IPS DF 4.7 (cell line): ENCODE data around the gene ERFE.
"Not testable (repeated sequence)": the region's sequence is repeated elsewhere in the genome, so short reads cannot be mapped to it uniquely, and the experiment has no call there.

Source experiments
- DNase-seq: peaks from one replicate; pipeline ENCODE4 v3.0.0-alpha.2; 2013; ENCODE audit warnings: low spot score; ENCODE audit errors: extremely low read depth

Gene ERFE

GRCh38 chr2:238167344-238167715 lies 8.6 kb downstream of the ERFE start:
- DNase-seq = no peak

GRCh38 chr2:238167761-238168160 lies 9.0 kb downstream of the ERFE start:
- DNase-seq = no peak

GRCh38 chr2:238168196-238169047 lies 9.7 kb downstream of the ERFE start:
- DNase-seq = no peak

DNA sequence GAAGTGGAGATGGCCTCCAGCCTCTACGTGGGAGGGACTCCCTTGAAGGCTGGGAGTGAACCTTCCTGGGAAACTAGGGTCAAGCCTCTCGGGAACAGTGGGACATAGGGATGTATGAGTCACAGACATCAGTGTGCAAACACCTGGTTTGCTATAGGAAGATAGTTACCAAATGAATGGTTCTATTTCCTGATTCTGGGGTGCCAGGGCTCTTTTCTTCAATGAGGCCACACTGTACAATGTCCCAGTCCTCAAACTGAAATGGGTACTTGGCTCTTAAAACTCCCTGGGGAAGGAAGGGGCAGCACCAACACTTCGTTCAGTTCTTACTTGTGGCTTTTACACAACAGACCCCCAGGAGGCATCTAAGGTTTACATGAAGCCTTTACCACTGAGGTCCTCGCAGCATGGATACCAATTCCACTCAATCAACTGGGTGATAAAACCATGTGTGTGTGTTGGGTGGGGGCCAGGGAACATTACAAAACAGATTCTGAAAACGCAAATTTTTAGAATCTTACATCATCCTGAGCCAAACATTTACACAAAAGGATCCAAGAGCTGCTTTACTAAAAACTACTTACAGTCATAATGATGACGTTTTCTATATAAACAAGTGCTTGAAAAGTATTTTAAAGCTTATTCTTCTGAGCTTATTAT lies 10.4 kb downstream of the ERFE start:
- no peak for DNase-seq

DNA sequence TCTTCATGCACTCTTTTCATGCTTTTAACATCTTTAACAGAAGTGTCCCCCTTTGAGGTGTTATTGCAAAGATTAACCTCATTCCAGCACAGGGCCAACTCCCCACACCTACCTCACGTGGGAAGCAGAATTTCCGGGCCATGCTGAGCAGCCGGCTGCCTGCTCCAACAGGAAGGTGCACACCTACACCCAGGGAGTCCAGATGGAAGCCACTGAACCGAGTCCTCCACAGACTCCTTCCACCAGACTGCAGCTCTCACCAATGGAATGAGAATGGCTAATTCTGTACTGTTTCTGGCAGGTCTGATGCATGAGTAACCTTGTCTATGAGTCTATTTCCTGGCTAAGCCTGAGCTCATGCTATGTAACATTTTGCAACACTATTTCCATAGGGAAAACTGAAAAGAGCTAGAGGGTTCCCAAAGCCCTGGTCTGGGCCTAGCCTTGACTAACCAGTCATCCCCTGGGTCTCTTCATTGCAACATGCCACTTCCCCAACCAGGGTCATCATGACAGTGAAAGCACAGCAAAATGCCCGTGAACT lies 11.0 kb downstream of the ERFE start:
- DNase-seq = no peak

DNA sequence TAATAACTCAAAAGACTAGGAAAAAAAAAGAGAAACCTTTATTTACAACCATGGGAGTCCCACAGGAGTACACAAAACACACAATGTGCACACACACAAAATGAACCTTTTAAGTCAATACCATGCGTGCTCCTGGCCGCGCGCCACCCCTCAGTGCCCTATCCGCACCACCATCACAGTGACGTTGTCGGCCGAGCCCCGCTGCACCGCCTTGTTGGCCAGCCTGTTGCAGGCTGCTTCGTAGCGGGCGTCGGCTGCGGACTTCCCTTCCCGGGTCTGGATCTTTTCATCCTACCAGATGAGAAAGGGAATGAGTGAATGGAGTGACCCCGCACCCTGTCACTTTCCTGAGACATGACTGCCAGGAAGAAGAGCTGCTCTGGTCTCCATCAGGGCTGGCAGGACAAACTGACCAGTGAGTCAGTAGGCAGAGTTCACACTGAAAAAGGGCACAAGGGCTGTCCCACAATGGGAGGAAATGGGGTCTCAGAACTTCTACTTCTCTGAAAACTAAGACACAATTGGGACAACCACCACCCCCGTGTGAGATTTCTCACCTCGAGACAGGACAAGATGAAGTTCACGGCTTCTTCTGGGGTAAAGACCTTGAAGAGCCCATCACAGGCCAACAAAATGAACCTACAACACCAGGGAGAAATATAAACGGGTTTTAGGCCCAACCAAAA lies 11.8 kb downstream of the ERFE start:
- no peak for DNase-seq

DNA sequence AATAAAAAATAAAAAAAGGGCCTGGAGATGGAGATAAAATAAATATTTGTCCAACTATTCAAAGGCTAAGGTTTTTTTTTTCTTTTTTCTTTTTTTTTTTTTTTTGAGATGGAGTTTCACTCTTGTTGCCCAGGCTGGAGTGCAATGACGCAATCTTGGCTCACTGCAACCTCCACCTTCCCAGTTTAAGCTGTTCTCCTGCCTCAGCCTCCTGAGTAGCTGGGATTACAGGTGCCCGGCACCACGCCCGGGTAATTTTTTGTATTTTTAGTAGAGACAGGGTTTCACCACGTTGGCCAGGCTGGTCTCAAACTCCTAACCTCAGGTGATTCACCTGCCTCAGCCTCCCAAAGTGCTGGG lies 12.3 kb downstream of the ERFE start:
- DNase-seq = not testable (repeated sequence)

DNA sequence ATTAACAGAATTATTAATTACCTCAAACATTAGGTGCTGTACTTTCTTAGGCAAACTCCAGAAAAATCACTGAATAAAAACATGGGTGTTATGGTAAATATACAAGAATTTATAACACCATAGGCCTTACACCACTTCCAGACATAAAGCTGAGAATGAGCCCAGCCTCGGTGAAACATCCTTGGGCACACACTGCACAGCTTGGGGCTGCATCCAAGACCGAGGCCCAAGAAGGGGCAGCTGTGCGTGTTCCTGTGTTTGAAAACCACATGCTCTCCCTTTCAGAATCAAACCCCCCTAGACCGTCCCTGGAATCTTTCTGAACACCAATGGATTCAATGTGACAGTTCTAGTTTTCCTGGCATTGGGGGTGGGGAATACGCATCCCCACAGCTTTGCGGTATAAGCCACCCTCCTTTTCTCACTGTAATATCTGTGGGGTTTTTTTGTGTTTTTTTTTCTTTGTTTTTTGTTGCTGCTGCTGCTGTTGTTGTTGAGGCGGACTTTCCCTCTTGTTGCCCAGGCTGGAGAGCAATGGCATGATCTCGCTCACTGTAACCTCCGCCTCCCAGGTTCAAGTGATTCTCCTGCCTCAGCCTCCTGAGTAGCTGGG lies 12.9 kb downstream of the ERFE start:
- no peak for DNase-seq

- no peak for DNase-seq
Observed at GRCh38 chr2:238172439-238172838, 13.7 kb downstream of the ERFE start.

DNA sequence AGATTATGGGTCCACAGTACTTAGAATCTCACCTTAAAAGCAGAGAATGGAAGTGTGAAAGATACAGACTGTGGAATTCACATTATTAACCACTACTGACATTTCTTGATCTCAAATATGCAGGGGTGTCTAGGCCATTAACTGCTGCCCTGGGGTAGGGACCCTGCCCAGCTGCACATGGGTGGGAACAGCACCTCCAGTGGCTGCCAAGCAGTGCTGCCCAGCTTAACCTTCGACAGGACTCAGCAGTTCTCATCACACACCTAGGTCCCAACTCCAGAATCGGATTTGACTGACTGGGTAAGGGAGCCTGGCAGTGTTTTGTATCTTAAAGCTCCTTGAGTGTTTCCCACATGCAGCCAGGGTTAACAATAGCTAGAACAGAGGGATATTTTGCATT lies 14.9 kb downstream of the ERFE start:
- DNase-seq = no peak

DNA sequence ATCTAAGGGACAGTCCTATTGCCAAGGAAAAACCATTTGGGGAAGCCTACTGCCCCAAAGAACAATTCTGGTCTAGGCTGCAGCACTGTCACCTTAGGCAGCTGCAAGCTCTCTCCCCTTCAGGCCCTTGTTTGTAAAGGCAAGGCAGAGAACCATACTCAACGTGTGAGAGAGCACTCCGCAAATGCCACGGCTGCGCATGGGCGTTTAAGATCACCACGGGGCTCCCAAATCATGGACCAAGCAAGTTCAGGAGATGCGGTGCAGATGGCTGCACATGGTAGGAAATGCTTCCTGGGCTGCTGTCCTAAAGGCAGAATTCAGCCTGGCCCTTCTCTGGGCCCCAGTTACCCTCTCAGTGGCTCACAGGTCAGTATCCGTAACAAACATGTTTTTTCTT lies 15.5 kb downstream of the ERFE start:
- no peak for DNase-seq

DNA sequence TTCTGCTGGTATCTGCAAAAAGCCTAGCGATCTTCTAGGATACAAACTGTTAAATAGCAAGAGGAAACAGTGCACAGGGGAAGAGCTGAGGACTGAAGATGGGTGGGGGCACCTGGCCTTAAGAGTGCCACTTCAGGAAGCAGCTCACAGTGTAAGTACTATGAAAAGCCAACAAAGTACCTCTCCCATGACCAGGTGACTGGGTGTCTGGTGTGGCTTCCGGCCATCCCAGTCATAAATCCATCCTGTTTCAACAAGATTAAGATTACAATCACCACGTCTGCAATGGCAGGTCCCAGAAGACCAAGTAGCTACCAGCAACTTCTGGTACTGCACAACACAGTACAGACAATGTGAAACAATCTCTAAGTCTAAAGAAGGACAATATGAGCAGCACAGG lies 15.9 kb downstream of the ERFE start:
- DNase-seq = no peak

- DNase-seq = no peak
Observed at GRCh38 chr2:238176613-238177012, 17.8 kb downstream of the ERFE start.

DNA sequence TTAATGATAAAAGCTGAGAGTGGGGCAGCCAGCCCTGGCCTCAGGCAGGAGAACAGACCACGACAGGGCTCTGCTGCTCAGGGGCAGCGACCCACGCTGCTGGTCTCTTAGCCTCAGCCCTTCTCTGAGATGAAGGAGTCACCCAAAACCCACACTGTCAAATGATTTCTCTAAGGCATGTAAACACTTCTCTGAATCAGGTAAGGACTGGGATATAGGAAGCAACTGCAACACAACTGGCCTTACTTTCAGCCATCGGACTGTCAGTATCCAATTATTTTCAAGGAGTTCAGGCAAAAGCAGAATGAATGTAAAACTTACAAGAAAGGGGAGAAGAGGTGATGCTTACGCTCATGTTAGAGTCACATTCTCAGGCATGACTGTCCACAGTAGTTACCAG lies 21.8 kb downstream of the ERFE start:
- no peak for DNase-seq

DNA sequence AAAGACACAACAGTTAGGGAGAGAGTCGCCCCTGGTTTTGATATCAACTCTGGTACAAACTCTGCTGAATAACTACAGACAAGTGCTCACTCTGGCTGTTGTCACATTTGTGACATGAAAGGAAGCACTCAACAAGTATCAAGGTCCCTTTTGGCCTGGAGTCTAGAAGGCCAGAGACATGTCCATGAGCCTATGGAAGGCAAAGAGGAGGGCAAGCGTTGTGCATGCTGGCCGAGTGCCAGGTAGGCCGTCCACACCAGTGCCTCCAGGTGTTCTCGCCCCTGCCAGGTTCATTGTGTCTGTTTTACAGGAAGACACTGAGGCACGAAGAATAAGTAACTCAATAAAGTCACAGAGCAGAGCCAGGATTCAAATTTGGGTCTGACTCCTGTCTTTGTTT lies 23.6 kb downstream of the ERFE start:
- no peak for DNase-seq

DNA sequence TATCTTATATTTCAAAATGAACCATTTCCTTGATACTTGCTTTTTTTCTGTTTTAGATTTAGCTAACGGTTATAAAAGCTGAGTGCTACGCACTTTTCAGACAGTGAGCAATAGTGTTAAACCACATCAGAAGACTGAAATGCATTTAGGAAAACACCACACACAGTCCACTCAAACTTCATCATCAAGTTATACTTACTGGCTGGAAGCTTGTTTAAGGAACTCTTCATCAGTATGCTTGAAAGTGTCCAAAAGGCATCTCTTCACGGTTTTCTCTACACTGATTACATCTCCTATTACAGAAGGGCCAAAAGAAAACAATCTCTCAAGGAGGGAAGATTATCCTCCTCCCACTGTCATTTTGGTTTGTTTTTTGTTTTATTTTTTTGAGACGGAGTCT lies 25.1 kb downstream of the ERFE start:
- no peak for DNase-seq

DNA sequence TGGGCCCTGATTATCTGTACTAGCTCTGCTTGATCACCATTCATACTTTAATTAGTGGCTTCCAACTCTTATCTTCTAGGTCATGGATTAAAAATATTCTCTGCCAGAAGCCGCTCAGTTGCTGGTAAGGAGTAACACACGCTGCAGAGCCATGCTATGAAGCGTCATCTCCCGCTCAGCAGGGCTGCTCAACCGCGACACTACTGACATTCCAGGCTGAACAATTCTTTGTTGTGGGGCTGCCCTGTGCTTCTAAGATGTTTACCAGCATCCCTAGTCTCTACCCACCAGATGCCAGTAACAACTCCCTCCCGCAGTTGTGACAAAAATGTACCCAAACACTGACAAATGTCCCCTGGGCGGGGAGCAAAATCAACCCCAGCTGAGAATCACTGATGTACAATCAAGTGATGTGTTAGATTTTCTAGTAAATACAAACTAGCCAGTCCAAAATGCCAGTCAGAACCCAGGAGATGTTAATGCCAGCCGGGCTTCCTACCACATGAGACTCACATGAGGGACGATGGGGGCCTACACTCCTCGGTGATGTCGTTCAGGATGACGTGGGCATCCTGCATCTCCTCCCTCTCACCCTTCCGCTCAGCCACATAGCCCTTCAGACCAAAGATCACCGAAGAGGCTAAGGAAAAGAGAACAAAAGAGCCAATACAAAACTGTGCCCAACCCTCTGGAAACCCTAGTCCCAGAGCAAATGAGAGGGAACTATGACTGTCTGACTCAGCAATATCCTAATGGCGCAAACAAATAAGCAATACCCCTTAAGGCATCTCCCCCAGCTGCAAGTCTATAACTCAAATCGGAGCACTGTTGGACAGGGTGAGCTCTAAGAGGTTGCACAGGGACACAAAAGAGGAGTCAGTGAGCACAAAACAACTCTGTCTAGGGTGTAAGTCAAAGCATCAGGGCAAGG lies 29.1 kb downstream of the ERFE start:
- DNase-seq = no peak

- no peak for DNase-seq
Observed at GRCh38 chr2:238190445-238190844, 31.7 kb downstream of the ERFE start.

DNA sequence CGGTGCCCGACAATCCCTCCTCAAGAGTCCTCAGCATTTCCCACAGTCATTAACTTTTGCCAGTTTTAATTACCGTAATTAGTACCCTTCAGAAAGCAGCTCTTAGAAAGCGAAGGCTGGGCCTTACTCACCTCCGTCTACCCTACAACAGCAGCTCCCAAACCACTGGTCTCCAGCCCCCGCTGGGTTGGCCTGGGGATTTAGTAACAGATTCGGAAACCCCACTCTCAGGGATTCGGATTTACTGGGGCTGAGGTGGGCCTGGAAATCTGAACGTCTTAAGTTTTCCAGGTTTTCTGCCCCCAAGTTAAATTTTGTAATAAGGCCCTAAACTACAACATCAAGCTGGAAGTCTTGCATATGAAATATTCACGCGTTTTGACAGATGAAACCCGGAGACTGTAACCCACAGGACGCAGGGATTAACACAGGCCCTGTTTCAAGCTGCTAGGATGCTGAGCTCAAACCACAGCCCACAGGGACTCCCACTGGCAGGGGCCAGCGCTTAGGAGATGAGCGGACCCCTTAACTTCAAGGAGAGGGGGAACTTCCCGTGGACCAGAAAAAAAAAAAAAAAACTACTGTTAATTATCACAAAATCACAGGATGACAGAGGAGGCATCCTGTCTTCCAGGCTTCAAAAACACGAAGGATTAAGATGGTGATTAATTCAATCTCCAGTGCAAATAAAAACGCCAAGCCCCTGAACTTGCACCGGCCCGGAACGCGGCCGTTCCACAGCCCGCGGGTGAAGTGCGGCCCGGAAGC lies 43.7 kb downstream of the ERFE start:
- DNase-seq = no peak
